Measurements from ENCODE around the gene UFSP2. TPM values are rescaled to one million over a fixed set of nuclear protein-coding genes. Genes with fewer than 3 reads are reported as not detected.

Gene UFSP2
- 24.6 to 41.7 TPM (median 24.7 TPM) in 3 replicates for polyA plus RNA-seq
- polyA plus RNA-seq (2011; ENCODE audit: low read depth) = 12.9 TPM
- polyA plus RNA-seq (2011; cell fraction: cytosol; rRNA removed) = 21.8 and 33.4 TPM in 2 replicates
- 16.4 and 22.7 TPM in 2 replicates for polyA plus RNA-seq (2011; cell fraction: nucleus; rRNA removed)
- 16.8 and 20.3 TPM in 2 replicates for polyA plus RNA-seq (2012; ENCODE audit: low replicate concordance)
- 15.2 to 29.0 TPM (median 17.2 TPM) in 3 replicates for polyA minus RNA-seq
- polyA minus RNA-seq (2011; cell fraction: cytosol; rRNA and poly(A)+ RNA removed) = 21.1 TPM
- 11.2 and 12.5 TPM in 2 replicates for polyA minus RNA-seq (2011; cell fraction: nucleus; rRNA and poly(A)+ RNA removed)

- peak within 1 kb of the TSS; percentile 88 for H3K4me2 ChIP-seq (ENCODE audit: control insufficient read depth, extremely low read depth, insufficient read depth, low read depth, low read length)
- peak; percentile 84 for FAIRE-seq
- H3K9me1 ChIP-seq (ENCODE audit: control insufficient read depth, extremely low read depth, insufficient read depth, low read length) = no peaks in the 10 kb centered on the region
- H3K27me3 ChIP-seq (ENCODE audit: control insufficient read depth, extremely low read depth, insufficient read depth, low read length) = no peaks in the 10 kb centered on the region
- H3K9me3 ChIP-seq (ENCODE audit: control insufficient read depth, low read depth, low read length) = no peaks in the 10 kb centered on the region
- H3K79me2 ChIP-seq (ENCODE audit: control insufficient read depth, insufficient read depth, low read length) = peaks cover 13% of the 10 kb centered on the region
- H3K9ac ChIP-seq (ENCODE audit: control insufficient read depth, extremely low read depth, insufficient read depth, low read length) = peak within 1 kb of the TSS; percentile 98
- dilution Hi-C loops (cut with MboI; ENCODE audit: extremely low pct_ligation_motif_present, low sequenced_read_pairs) = no loop called here
- H4K20me1 ChIP-seq (ENCODE audit: control insufficient read depth, extremely low read depth, insufficient read depth, low read length) = no peaks in the 10 kb centered on the region
- TF ChIP-seq EZH2 (IDR thresholded peaks at IDR 0.05; ENCODE audit: low read length) (no peak), CTCF (optimal IDR thresholded peaks at IDR 0.05 in 1 of 3, IDR thresholded peaks at IDR 0.05 in 1 of 3, conservative IDR thresholded peaks at IDR 0.05 in 1 of 3; ENCODE audit: extremely low read depth in 1 of 3, insufficient read depth in 2 of 3, low read length in 3 of 3) (peak in 1 of 3 experiments; percentile 47)
- H3K4me3 ChIP-seq (ENCODE audit: control insufficient read depth in 2 of 3, extremely low read depth in 1 of 3, insufficient read depth in 2 of 3, low read depth in 1 of 3, low read length in 3 of 3) = peak within 1 kb of the TSS; percentile 94 to 98 (median 94)
- peak; percentile 41 for DNase-seq (ENCODE audit: low read depth, low spot score)
- H3K27ac ChIP-seq (ENCODE audit: control insufficient read depth, insufficient read depth, low read length) = peak within 1 kb of the TSS; percentile 100
- no peaks in the 10 kb centered on the region for H3K36me3 ChIP-seq (ENCODE audit: control insufficient read depth in 2 of 2, extremely low read depth in 1 of 2, insufficient read depth in 2 of 2, low read length in 2 of 2)
- H2AFZ ChIP-seq (ENCODE audit: control insufficient read depth, low read length) = peak within 1 kb of the TSS; percentile 99
- peaks cover 6% of the 10 kb centered on the region for H3K4me1 ChIP-seq (ENCODE audit: control insufficient read depth, extremely low read depth, insufficient read depth, low read length)
Measured at GRCh38 chr4:185425647-185426352, at the start of gene UFSP2. TSS of gene UFSP2 (minus strand) at chr4:185425964. CDS start at chr4:185425868, 96 bp downstream.

- H3K4me1 ChIP-seq (ENCODE audit: control insufficient read depth, extremely low read depth, insufficient read depth, low read length) = peaks cover 9% of the 10 kb centered on the region
- no peaks in the 10 kb centered on the region for H3K36me3 ChIP-seq (ENCODE audit: control insufficient read depth in 2 of 2, extremely low read depth in 1 of 2, insufficient read depth in 2 of 2, low read length in 2 of 2)
- no peaks in the 10 kb centered on the region for H3K9me1 ChIP-seq (ENCODE audit: control insufficient read depth, extremely low read depth, insufficient read depth, low read length)
- peaks cover 15% of the 10 kb centered on the region for H3K27me3 ChIP-seq (ENCODE audit: control insufficient read depth, extremely low read depth, insufficient read depth, low read length)
- no peaks in the 10 kb centered on the region for H3K9me3 ChIP-seq (ENCODE audit: control insufficient read depth, low read depth, low read length)
- no peak overlapping the region for H3K27ac ChIP-seq (ENCODE audit: control insufficient read depth, insufficient read depth, low read length)
- DNase-seq (ENCODE audit: low read depth, low spot score) (no peak), FAIRE-seq (no peak)
- H4K20me1 ChIP-seq (ENCODE audit: control insufficient read depth, extremely low read depth, insufficient read depth, low read length) = no peaks in the 10 kb centered on the region
- TF ChIP-seq EZH2 (IDR thresholded peaks at IDR 0.05; ENCODE audit: low read length) = no peak
- no peak for TF ChIP-seq CTCF (optimal IDR thresholded peaks at IDR 0.05 in 1 of 3, IDR thresholded peaks at IDR 0.05 in 1 of 3, conservative IDR thresholded peaks at IDR 0.05 in 1 of 3; ENCODE audit: extremely low read depth in 1 of 3, insufficient read depth in 2 of 3, low read length in 3 of 3)
- H3K9ac ChIP-seq (ENCODE audit: control insufficient read depth, extremely low read depth, insufficient read depth, low read length) = no peak overlapping the region
- no peak overlapping the region for H3K4me3 ChIP-seq (ENCODE audit: control insufficient read depth in 2 of 3, extremely low read depth in 1 of 3, insufficient read depth in 2 of 3, low read depth in 1 of 3, low read length in 3 of 3)
- no peak overlapping the region for H3K4me2 ChIP-seq (ENCODE audit: control insufficient read depth, extremely low read depth, insufficient read depth, low read depth, low read length)
- no peaks in the 10 kb centered on the region for H3K79me2 ChIP-seq (ENCODE audit: control insufficient read depth, insufficient read depth, low read length)
- no peak overlapping the region for H2AFZ ChIP-seq (ENCODE audit: control insufficient read depth, low read length)
- dilution Hi-C loops (cut with MboI; ENCODE audit: extremely low pct_ligation_motif_present, low sequenced_read_pairs) = no loop called here
Measured at GRCh38 chr4:185473247-185473646, 47.5 kb upstream of the UFSP2 start.

Measured in keratinocyte (primary cell).